ENCODE results near the gene ANKEF1. TPM values are rescaled to one million over a fixed set of nuclear protein-coding genes. Genes with fewer than 3 reads are reported as not detected.

The ANKEF1 gene
- total RNA-seq, 1 experiment from 2014 or later, result 8.3 TPM

- TF ChIP-seq, protein P1, sequence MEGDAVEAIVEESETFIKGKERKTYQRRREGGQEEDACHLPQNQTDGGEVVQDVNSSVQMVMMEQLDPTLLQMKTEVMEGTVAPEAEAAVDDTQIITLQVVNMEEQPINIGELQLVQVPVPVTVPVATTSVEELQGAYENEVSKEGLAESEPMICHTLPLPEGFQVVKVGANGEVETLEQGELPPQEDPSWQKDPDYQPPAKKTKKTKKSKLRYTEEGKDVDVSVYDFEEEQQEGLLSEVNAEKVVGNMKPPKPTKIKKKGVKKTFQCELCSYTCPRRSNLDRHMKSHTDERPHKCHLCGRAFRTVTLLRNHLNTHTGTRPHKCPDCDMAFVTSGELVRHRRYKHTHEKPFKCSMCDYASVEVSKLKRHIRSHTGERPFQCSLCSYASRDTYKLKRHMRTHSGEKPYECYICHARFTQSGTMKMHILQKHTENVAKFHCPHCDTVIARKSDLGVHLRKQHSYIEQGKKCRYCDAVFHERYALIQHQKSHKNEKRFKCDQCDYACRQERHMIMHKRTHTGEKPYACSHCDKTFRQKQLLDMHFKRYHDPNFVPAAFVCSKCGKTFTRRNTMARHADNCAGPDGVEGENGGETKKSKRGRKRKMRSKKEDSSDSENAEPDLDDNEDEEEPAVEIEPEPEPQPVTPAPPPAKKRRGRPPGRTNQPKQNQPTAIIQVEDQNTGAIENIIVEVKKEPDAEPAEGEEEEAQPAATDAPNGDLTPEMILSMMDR (conservative IDR thresholded peaks at IDR 0.05), result no peak
- H2BK120ac ChIP-seq (ENCODE audit: low read depth, low read length, poor library complexity, severe bottlenecking), result no peak overlapping the region
- H3K4me1 ChIP-seq (ENCODE audit: insufficient read depth, low read length), result peaks cover 2% of the 10 kb centered on the region; the same call in 1 of the 2 replicates
- no peak overlapping the region for H4K91ac ChIP-seq (ENCODE audit: insufficient read length, low read depth, low read length)
- H3K9me3 Mint-ChIP-seq, result peaks cover 8 to 17% of the 10 kb centered on the region in 2 experiments; a peak in 4 of 5 replicates
- no CpG with 5 or more reads among the region's 3 CpGs for WGBS (ENCODE audit: extremely low coverage, insufficient read length, low lambda C conversion rate)
- H3K23ac ChIP-seq (ENCODE audit: insufficient read length, low read depth, low read length), result no peak overlapping the region
- no peaks in the 10 kb centered on the region for H3K9me3 ChIP-seq (ENCODE audit: control insufficient read depth, low read depth, low read length)
- H2BK5ac ChIP-seq (ENCODE audit: insufficient read length, low read length), result no peak overlapping the region
- no peaks in the 10 kb centered on the region for H3K27me3 Mint-ChIP-seq (ENCODE audit: low read depth)
- no peak overlapping the region for H3K4ac ChIP-seq (ENCODE audit: low read depth, low read length)
- no peak overlapping the region for H3T11ph ChIP-seq (ENCODE audit: low read length)
- no peak overlapping the region for H3K9ac ChIP-seq (ENCODE audit: extremely low read depth, insufficient read length, low read length)
- H2BK12ac ChIP-seq (ENCODE audit: insufficient read length, low read depth, low read length), result no peak overlapping the region
- H3K79me2 ChIP-seq (ENCODE audit: insufficient read depth, low read length), result no peaks in the 10 kb centered on the region
- H2BK15ac ChIP-seq (ENCODE audit: low read depth, low read length), result no peak overlapping the region
- H4K20me1 ChIP-seq (ENCODE audit: control insufficient read depth, insufficient read depth, insufficient read length), result no peaks in the 10 kb centered on the region
- H3K4me1 Mint-ChIP-seq, result peaks cover 16 to 21% of the 10 kb centered on the region in 2 experiments
- H3K23me2 ChIP-seq (ENCODE audit: insufficient read length, low read depth, low read length, poor library complexity, severe bottlenecking), result no peaks in the 10 kb centered on the region
- no peaks in the 10 kb centered on the region for H3K27me3 ChIP-seq (ENCODE audit: insufficient read depth, low read length)
- no peak overlapping the region for H3K18ac ChIP-seq (ENCODE audit: insufficient read length, low read depth, low read length)
- H3K4me2 ChIP-seq (ENCODE audit: insufficient read depth, insufficient read length, low read length), result no peak overlapping the region
- no peak overlapping the region for H2AK5ac ChIP-seq (ENCODE audit: insufficient read length, low read length)
- H4K8ac ChIP-seq (replicated peaks; ENCODE audit: insufficient read length, low read depth, low read length), result no peak overlapping the region
- no peak for DNase-seq
- no peak overlapping the region for H4K5ac ChIP-seq (ENCODE audit: insufficient read length, low read depth, low read length)
- no peak overlapping the region for H3K56ac ChIP-seq (ENCODE audit: insufficient read length, low read depth, low read length)
- no peak overlapping the region for H3K4me3 Mint-ChIP-seq
- no peak overlapping the region for H2BK20ac ChIP-seq (ENCODE audit: low read depth, low read length, poor library complexity, severe bottlenecking)
- H3K14ac ChIP-seq (ENCODE audit: insufficient read depth, low read length), result no peak overlapping the region
- H2AFZ ChIP-seq (ENCODE audit: low read length), result no peak overlapping the region
- peaks cover 0 to 13% (median 10%) of the 10 kb centered on the region in 3 experiments; a peak in 5 of 7 replicates for H3K36me3 Mint-ChIP-seq (ENCODE audit: insufficient read depth in 1 of 3, low read depth in 3 of 3)
- no peak overlapping the region for H3K27ac ChIP-seq (ENCODE audit: insufficient read length, low read depth, low read length)
- no peaks in the 10 kb centered on the region for H3K79me1 ChIP-seq (ENCODE audit: insufficient read depth, low read depth, low read length, poor library complexity, severe bottlenecking)
- H3K27ac Mint-ChIP-seq, result no peak overlapping the region
Observed at GRCh38 chr20:10096790-10097189, 62.0 kb downstream of the ANKEF1 start.

Data from H9 (cell line).